H1 (cell line): ENCODE data around the gene LTA. TPM values are rescaled to one million over a fixed set of nuclear protein-coding genes. Genes with fewer than 3 reads are reported as not detected.

ENCODE experiments used
- CTCF ChIA-PET: fragments of 300-600 bp; sonication (Branson Sonifier 250); formaldehyde crosslinking; loops from one replicate; lab custom pipeline; 2021; ENCODE audit not compliant: partially characterized antibody; lab: Charles Lee
- POLR2A ChIA-PET: fragments of 300-600 bp; sonication (Branson Sonifier 250); formaldehyde crosslinking; loops from one replicate; lab custom pipeline; 2021; ENCODE audit warnings: inconsistent platforms; ENCODE audit not compliant: partially characterized antibody; lab: Charles Lee
- DNase-seq, 2 experiments: peaks; one replicate each; pipeline versions ENCODE4 v3.0.0 to v3.0.0-alpha.2; 2010 to 2022; ENCODE audit warnings: low spot score in 2 of 2, low read depth in 1 of 2, mixed read lengths in 1 of 2
- FAIRE-seq: peaks from 2 replicates; lab custom pipeline; 2011; peaks lifted over from hg19 to GRCh38; lab: Jason Lieb, UNC
- H2AFZ ChIP-seq: 2 replicates; pipeline ENCODE4 v1.8.1; 2012; ENCODE audit warnings: low read length, inconsistent platforms
- H2AK5ac ChIP-seq: 2 replicates; pipeline ENCODE4 v1.6.1; 2013; ENCODE audit warnings: low read depth, low read length
- H2BK120ac ChIP-seq: replicated peaks from 2 replicates; pipeline ENCODE3; 2013; ENCODE audit warnings: low read depth, low read length, inconsistent platforms
- H2BK12ac ChIP-seq: 2 replicates; pipeline ENCODE4 v1.6.1; 2013; ENCODE audit warnings: low read depth, low read length
- H2BK15ac ChIP-seq: 2 replicates; pipeline ENCODE4 v1.6.1; 2013; ENCODE audit warnings: low read length
- H2BK20ac ChIP-seq: 2 replicates; pipeline ENCODE4 v1.6.1; 2013; ENCODE audit warnings: low read length
- H2BK5ac ChIP-seq: 2 replicates; pipeline ENCODE4 v1.6.1; 2013; ENCODE audit warnings: low read depth, low read length
- H3K14ac ChIP-seq: 2 replicates; pipeline ENCODE4 v1.6.1; 2013; ENCODE audit warnings: inconsistent platforms; ENCODE audit not compliant: insufficient read length
- H3K18ac ChIP-seq: 2 replicates; pipeline ENCODE4 v1.6.1; 2013; ENCODE audit warnings: low read length; ENCODE audit errors: extremely low read depth
- H3K23ac ChIP-seq: 2 replicates; pipeline ENCODE4 v1.6.1; 2013; ENCODE audit warnings: inconsistent platforms; ENCODE audit not compliant: insufficient read length
- H3K23me2 ChIP-seq: 2 replicates; pipeline ENCODE4 v1.6.1; 2013; ENCODE audit warnings: low read depth, low read length
- H3K27ac ChIP-seq: 2 replicates; pipeline ENCODE4 v1.6.1; 2011; ENCODE audit warnings: low read depth, low read length, inconsistent platforms
- H3K27me3 ChIP-seq, 4 experiments: replicated peaks in 1 of 4; 1 replicate in 1 of 4; 2 replicates in 3 of 4; pipeline versions ENCODE4 v1.6.1 to v1.8.1; 2011 to 2013; ENCODE audit warnings: low read length in 3 of 4, mild to moderate bottlenecking in 3 of 4, inconsistent platforms in 2 of 4, mixed read lengths in 2 of 4, moderate library complexity in 1 of 4; ENCODE audit not compliant: control insufficient read depth in 3 of 4, insufficient read depth in 3 of 4; ENCODE audit errors: extremely low read depth in 1 of 4
- H3K36me3 ChIP-seq, 4 experiments: 2 replicates each; pipeline versions ENCODE4 v1.6.1 to v1.8.1; 2011 to 2013; ENCODE audit warnings: mild to moderate bottlenecking in 4 of 4, low read length in 3 of 4, moderate library complexity in 2 of 4, control low read depth in 1 of 4, inconsistent platforms in 1 of 4; ENCODE audit not compliant: insufficient read depth in 4 of 4, control insufficient read depth in 2 of 4
- H3K4ac ChIP-seq: replicated peaks from 2 replicates; pipeline ENCODE3; 2013; ENCODE audit warnings: low read length, low read depth, mixed read lengths, inconsistent platforms; ENCODE audit not compliant: insufficient read length
- H3K4me1 ChIP-seq, 4 experiments: replicated peaks in 1 of 4; 1 replicate in 1 of 4; 2 replicates in 3 of 4; pipeline versions ENCODE4 v1.6.1 to v1.8.1; 2011 to 2013; ENCODE audit warnings: low read length in 3 of 4, inconsistent platforms in 2 of 4, mixed read lengths in 1 of 4; ENCODE audit not compliant: insufficient read depth in 4 of 4, control insufficient read depth in 3 of 4
- H3K4me2 ChIP-seq, 2 experiments: 2 replicates each; pipeline versions ENCODE4 v1.6.1 to v1.8.1; 2011 to 2013; ENCODE audit warnings: low read depth in 2 of 2, low read length in 2 of 2, control low read depth in 1 of 2, inconsistent platforms in 1 of 2, mild to moderate bottlenecking in 1 of 2; ENCODE audit not compliant: insufficient read depth in 1 of 2
- H3K4me3 ChIP-seq, 4 experiments: fragments of 200-600, 300-600 bp in 1 of 4; sonication (generic), shearing (Covaris generic), sonication (Bioruptor Twin) in 1 of 4; 2 replicates each; pipeline versions ENCODE4 v1.5.1 to v1.8.1; 2011 to 2016; ENCODE audit warnings: low read length in 4 of 4, low read depth in 3 of 4, control low read depth in 2 of 4, inconsistent platforms in 2 of 4, mild to moderate bottlenecking in 2 of 4, mixed read lengths in 1 of 4, moderate library complexity in 1 of 4; ENCODE audit not compliant: insufficient read depth in 2 of 4; ENCODE audit errors: extremely low read depth in 1 of 4
- H3K56ac ChIP-seq: replicated peaks from 2 replicates; pipeline ENCODE3; 2013; ENCODE audit warnings: low read depth, mild to moderate bottlenecking, mixed read lengths, low read length, inconsistent platforms; ENCODE audit not compliant: insufficient read length
- H3K79me1 ChIP-seq: 2 replicates; pipeline ENCODE4 v1.6.1; 2013; ENCODE audit warnings: low read depth, low read length, control low read depth
- H3K79me2 ChIP-seq, 2 experiments: 2 replicates each; pipeline versions ENCODE4 v1.6.1 to v1.8.1; 2012 to 2013; ENCODE audit warnings: low read length in 2 of 2, mild to moderate bottlenecking in 2 of 2, inconsistent platforms in 1 of 2; ENCODE audit not compliant: insufficient read depth in 2 of 2, control insufficient read depth in 1 of 2
- H3K9ac ChIP-seq, 4 experiments: replicated peaks in 1 of 4; 1 replicate in 1 of 4; 2 replicates in 3 of 4; pipeline versions ENCODE4 v1.6.1 to v1.8.1; 2011 to 2013; ENCODE audit warnings: low read depth in 3 of 4, low read length in 3 of 4, control low read depth in 2 of 4, mild to moderate bottlenecking in 2 of 4, moderate library complexity in 2 of 4, inconsistent platforms in 1 of 4; ENCODE audit errors: extremely low read depth in 1 of 4
- H3K9me3 ChIP-seq, 2 experiments: 2 replicates each; pipeline versions ENCODE4 v1.6.1 to v1.8.1; 2012 to 2013; ENCODE audit warnings: mild to moderate bottlenecking in 2 of 2, moderate library complexity in 2 of 2, control low read depth in 1 of 2, inconsistent platforms in 1 of 2, low read depth in 1 of 2, low read length in 1 of 2, mixed read lengths in 1 of 2; ENCODE audit not compliant: insufficient read depth in 2 of 2
- H4K20me1 ChIP-seq, 2 experiments: replicated peaks in 1 of 2; 2 replicates each; pipeline versions ENCODE3 to v1.8.1; 2011 to 2013; ENCODE audit warnings: inconsistent platforms in 2 of 2, low read length in 2 of 2, mild to moderate bottlenecking in 1 of 2; ENCODE audit not compliant: insufficient read depth in 2 of 2, control insufficient read depth in 1 of 2
- H4K5ac ChIP-seq: 2 replicates; pipeline ENCODE4 v1.6.1; 2013; ENCODE audit warnings: low read length, low read depth, mixed read lengths, inconsistent platforms; ENCODE audit not compliant: insufficient read length
- H4K8ac ChIP-seq: 2 replicates; pipeline ENCODE4 v1.8.0; 2013; ENCODE audit warnings: mild to moderate bottlenecking, moderate library complexity, low read length, inconsistent platforms; ENCODE audit not compliant: insufficient read depth; ENCODE audit errors: extremely low read depth
- H4K91ac ChIP-seq: replicated peaks from 2 replicates; pipeline ENCODE3; 2013; ENCODE audit warnings: low read length, mixed read lengths, inconsistent platforms; ENCODE audit not compliant: insufficient read length
- CBX5 ChIP-seq: fragments of 300-800, 300-1000 bp; sonication (generic); IDR thresholded peaks from 2 replicates; pipeline ENCODE4 v1.7.1; 2016; ENCODE audit warnings: antibody characterized with exemption, low read length, low read depth
- CTBP2 ChIP-seq: IDR thresholded peaks from 2 replicates; pipeline ENCODE4 v1.7.0; 2011; ENCODE audit warnings: borderline replicate concordance, mild to moderate bottlenecking, moderate library complexity, mixed read lengths, low read length; ENCODE audit not compliant: insufficient read depth, insufficient read length
- CTCF ChIP-seq, 3 experiments: IDR thresholded peaks; 1 replicate in 2 of 3; 2 replicates in 1 of 3; pipeline versions ENCODE4 v1.5.1 to v1.6.1; 2011; ENCODE audit warnings: low read length in 3 of 3, mild to moderate bottlenecking in 3 of 3, inconsistent platforms in 2 of 3, low read depth in 1 of 3, moderate library complexity in 1 of 3; ENCODE audit not compliant: insufficient read depth in 1 of 3; ENCODE audit errors: control extremely low read depth in 1 of 3
- HDAC6 ChIP-seq: IDR thresholded peaks from one replicate; pipeline ENCODE4 v1.7.1; 2012; ENCODE audit warnings: low read depth, mild to moderate bottlenecking, inconsistent platforms, low read length, moderate library complexity
- KDM1A ChIP-seq: fragments of 200-600, 300-600 bp; sonication (generic); IDR thresholded peaks from 2 replicates; pipeline ENCODE4 v1.7.1; 2016; ENCODE audit warnings: mild to moderate bottlenecking, low read length, borderline replicate concordance
- PHF8 ChIP-seq: fragments of 200-600 bp; sonication (generic); conservative IDR thresholded peaks from 2 replicates; pipeline ENCODE4 v1.7.1; 2012; ENCODE audit warnings: low read depth, mild to moderate bottlenecking, inconsistent platforms, low read length, moderate library complexity
- POLR2A ChIP-seq, 2 experiments: IDR thresholded peaks; 1 replicate in 1 of 2; 2 replicates in 1 of 2; pipeline ENCODE4 v1.6.1; 2011; ENCODE audit warnings: low read depth in 2 of 2, low read length in 2 of 2, mild to moderate bottlenecking in 2 of 2; ENCODE audit errors: control extremely low read depth in 1 of 2
- SUZ12 ChIP-seq: fragments of 200-600 bp; sonication (generic); IDR thresholded peaks from 2 replicates; pipeline ENCODE4 v1.6.1; 2012; ENCODE audit warnings: mild to moderate bottlenecking, inconsistent platforms, low read length, moderate library complexity, mixed read lengths
- TAF1 ChIP-seq: IDR thresholded peaks from 2 replicates; pipeline ENCODE4 v1.6.1; 2011; ENCODE audit warnings: mild to moderate bottlenecking, low read depth, low read length
- YY1 ChIP-seq: IDR thresholded peaks from 2 replicates; pipeline ENCODE4 v1.6.1; 2011; ENCODE audit warnings: low read depth, mild to moderate bottlenecking, low read length
- ZNF274 ChIP-seq: IDR thresholded peaks from 2 replicates; pipeline ENCODE4 v1.7.0; 2012; ENCODE audit warnings: low read length, borderline replicate concordance; ENCODE audit errors: extremely low read depth
- whole genome bisulfite sequencing, 2 experiments: shearing (Covaris generic) in 1 of 2; methylation state at CpG; one replicate each; pipeline versions ENCODE4 v1.1.6 to v1.1.7; 2013 to 2015; ENCODE audit warnings: low lambda C conversion rate in 2 of 2, mixed read lengths in 2 of 2, inconsistent platforms in 1 of 2, low coverage in 1 of 2, missing lambda C conversion rate in 1 of 2; ENCODE audit not compliant: insufficient replicate concordance in 2 of 2, insufficient coverage in 1 of 2, insufficient read length in 1 of 2; ENCODE audit errors: extremely low coverage in 1 of 2, missing lambda C conversion rate in 1 of 2; 5-methylcytosine and 5-hydroxymethylcytosine counted together
- polyA plus RNA-seq, 7 experiments: library from polyadenylated mRNA; depleted of rRNA in 3 of 7; stranded (reverse) in 5 of 7; unstranded in 2 of 7; fragments of >200 nt in 5 of 7; fragments of 200-250 nt in 2 of 7; gene quantifications; 1 replicate in 5 of 7; 2 replicates in 1 of 7; 4 replicates in 1 of 7; pipeline versions ENCODE4 v1.2.1 to v1.2.3, GENCODE V29; 2011 to 2013; ENCODE audit warnings: missing spikeins in 2 of 7, mixed read lengths in 2 of 7
- total RNA-seq: library from RNA; stranded (reverse); fragmentation: NEBNext Ultra II Directional; extraction: Animal tissue kit (Norgen Biotek cat#: 25700); gene quantifications from 2 replicates; pipeline ENCODE4 v1.2.1, GENCODE V29; 2021

Gene LTA
- total and polyA plus RNA-seq, 2 of the 8 experiments (the other 6 are each of a cell fraction or from before 2014, with no cell fraction given): not detected

GRCh38 chr6:31558318-31558625, 13.8 kb upstream of the LTA start:
- CTCF ChIA-PET: interaction anchor here (2.1 to 24.7 kb wide), 4 partner anchors 22 to 43 kb away, joined by 6 to 613 read pairs (median 17); partner anchors contain the start of genes LST1, LTB and NCR3
- Histone ChIP-seq H3K27ac (no peak overlapping the region), H4K5ac (no peak overlapping the region), H3K18ac (no peak overlapping the region), H3K9me3 (no peaks in the 10 kb centered on the region), H3K23ac (no peak overlapping the region), H3K56ac (no peak overlapping the region), H2AK5ac (no peak overlapping the region), H3K36me3 (peaks cover 2 to 15% (median 5%) of the 10 kb centered on the region in 4 experiments; a peak in 5 of 8 replicates), H2BK20ac (no peak overlapping the region), H3K79me1 (no peaks in the 10 kb centered on the region), H2BK120ac (no peak overlapping the region), H2BK5ac (no peak overlapping the region), H3K4me3 (no peak overlapping the region), H3K14ac (no peak overlapping the region), H3K27me3 (no peaks in the 10 kb centered on the region), H3K79me2 (no peaks in the 10 kb centered on the region), H3K23me2 (no peaks in the 10 kb centered on the region), H4K91ac (no peak overlapping the region), H3K4me1 (no peaks in the 10 kb centered on the region), H4K8ac (no peak overlapping the region), H2BK12ac (no peak overlapping the region), H3K9ac (no peak overlapping the region), H2AFZ (no peak overlapping the region), H3K4me2 (no peak overlapping the region), H3K4ac (no peak overlapping the region), H4K20me1 (no peaks in the 10 kb centered on the region), H2BK15ac (no peak overlapping the region)
- POLR2A ChIA-PET: interaction anchor here (2.2 to 10.9 kb wide), 4 partner anchors 9 to 20 kb away, joined by 10 to 110 read pairs (median 20); partner anchors contain the start of genes DDX39B, LTB and TNF
- no peak for DNase-seq
- no peak for FAIRE-seq
- 96% methylated on average over 5 of the region's 8 CpGs; no CpG with 5 or more reads in 1 of the 2 experiments for WGBS, 2 experiments
- TF ChIP-seq TAF1 (no peak), PHF8 (no peak), ZNF274 (no peak), SUZ12 (no peak), CTCF (IDR thresholded peaks at IDR 0.05; ENCODE audit: control extremely low read depth in 1 of 3, insufficient read depth in 1 of 3, low read depth in 1 of 3, low read length in 3 of 3) (no peak), CTBP2 (no peak), KDM1A (no peak), HDAC6 (no peak), CBX5 (no peak), POLR2A (IDR thresholded peaks at IDR 0.05; ENCODE audit: control extremely low read depth in 1 of 2, low read depth in 2 of 2, low read length in 2 of 2) (no peak), YY1 (no peak)
